ENCODE results near the gene PINLYP.

PINLYP gene

DNA sequence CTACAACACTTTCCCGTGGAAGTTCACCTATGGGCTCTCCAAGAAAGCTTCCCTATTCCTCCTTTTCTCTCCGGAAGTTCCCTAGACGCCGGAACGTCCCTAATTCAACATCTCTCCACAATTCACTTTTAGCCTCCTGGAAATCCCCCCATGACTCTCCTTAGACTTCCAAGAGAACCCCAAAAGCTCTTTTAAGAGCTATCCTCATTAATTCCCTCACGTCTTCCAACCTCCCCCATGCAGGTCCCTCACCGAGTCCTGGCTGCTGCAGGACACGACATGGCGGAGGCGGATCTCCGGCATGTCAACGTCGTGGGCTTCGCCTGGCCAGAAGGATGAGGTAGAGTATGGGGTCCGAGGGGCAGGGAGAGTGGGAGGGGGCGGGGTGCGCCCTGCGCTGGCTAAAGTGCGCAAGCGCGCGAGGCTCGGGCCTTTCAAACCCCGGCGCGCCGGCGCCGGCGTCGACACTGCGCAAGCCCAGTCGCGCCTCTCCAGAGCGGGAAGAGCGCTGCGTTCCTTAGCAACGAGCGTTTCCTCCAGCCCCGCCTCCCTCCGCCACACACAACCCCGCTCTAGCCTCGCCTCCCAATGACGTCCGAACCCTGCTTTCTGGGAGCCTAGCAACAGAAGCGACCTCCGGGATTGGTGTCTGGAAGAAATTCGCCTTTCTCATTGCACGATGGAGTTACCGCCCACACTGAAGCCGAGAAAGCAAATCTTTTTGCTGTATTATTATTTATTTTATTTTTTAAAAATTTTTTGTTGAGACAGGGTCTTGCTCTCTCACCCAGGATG lies at the start of gene PINLYP, which contains the start of gene XRCC1:
PINLYP (plus strand) TSS at position 646 of the 795 bp plus-strand sequence. CDS start 1,391 bp downstream, outside the sequence.
XRCC1 (minus strand) TSS at position 372 of the 795 bp plus-strand sequence; CDS start at position 303, 69 bp downstream.
- Histone ChIP-seq H4K20me1 (ENCODE audit: insufficient read depth) (no peaks in the 10 kb centered on the region), H3K27me3 (ENCODE audit: insufficient read depth, low read depth) (no peaks in the 10 kb centered on the region; the same call in 1 of the 2 replicates), H3K36me3 (ENCODE audit: insufficient read depth) (no peaks in the 10 kb centered on the region), H3K79me2 (ENCODE audit: insufficient read depth, low read depth) (peaks cover 4% of the 10 kb centered on the region; the same call in 1 of the 2 replicates), H3K27ac (peak within 1 kb of the TSS; percentile 70), H3K9ac (peak within 1 kb of the TSS; percentile 88), H3K4me1 (ENCODE audit: low read depth, poor library complexity, severe bottlenecking) (peaks cover 15% of the 10 kb centered on the region), H2AFZ (ENCODE audit: low read depth) (peak within 1 kb of the TSS; percentile 94), H3K4me3 (IDR thresholded peaks at IDR 0.05; ENCODE audit: insufficient read depth, low read depth, low read length) (peak within 1 kb of the TSS; percentile 82), H3K4me2 (peak within 1 kb of the TSS; percentile 84)
- TF ChIP-seq, protein P1, sequence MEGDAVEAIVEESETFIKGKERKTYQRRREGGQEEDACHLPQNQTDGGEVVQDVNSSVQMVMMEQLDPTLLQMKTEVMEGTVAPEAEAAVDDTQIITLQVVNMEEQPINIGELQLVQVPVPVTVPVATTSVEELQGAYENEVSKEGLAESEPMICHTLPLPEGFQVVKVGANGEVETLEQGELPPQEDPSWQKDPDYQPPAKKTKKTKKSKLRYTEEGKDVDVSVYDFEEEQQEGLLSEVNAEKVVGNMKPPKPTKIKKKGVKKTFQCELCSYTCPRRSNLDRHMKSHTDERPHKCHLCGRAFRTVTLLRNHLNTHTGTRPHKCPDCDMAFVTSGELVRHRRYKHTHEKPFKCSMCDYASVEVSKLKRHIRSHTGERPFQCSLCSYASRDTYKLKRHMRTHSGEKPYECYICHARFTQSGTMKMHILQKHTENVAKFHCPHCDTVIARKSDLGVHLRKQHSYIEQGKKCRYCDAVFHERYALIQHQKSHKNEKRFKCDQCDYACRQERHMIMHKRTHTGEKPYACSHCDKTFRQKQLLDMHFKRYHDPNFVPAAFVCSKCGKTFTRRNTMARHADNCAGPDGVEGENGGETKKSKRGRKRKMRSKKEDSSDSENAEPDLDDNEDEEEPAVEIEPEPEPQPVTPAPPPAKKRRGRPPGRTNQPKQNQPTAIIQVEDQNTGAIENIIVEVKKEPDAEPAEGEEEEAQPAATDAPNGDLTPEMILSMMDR (conservative IDR thresholded peaks at IDR 0.05; ENCODE audit: low read depth, low read length) = no peak; the same call in 1 of the 2 replicates

DNA sequence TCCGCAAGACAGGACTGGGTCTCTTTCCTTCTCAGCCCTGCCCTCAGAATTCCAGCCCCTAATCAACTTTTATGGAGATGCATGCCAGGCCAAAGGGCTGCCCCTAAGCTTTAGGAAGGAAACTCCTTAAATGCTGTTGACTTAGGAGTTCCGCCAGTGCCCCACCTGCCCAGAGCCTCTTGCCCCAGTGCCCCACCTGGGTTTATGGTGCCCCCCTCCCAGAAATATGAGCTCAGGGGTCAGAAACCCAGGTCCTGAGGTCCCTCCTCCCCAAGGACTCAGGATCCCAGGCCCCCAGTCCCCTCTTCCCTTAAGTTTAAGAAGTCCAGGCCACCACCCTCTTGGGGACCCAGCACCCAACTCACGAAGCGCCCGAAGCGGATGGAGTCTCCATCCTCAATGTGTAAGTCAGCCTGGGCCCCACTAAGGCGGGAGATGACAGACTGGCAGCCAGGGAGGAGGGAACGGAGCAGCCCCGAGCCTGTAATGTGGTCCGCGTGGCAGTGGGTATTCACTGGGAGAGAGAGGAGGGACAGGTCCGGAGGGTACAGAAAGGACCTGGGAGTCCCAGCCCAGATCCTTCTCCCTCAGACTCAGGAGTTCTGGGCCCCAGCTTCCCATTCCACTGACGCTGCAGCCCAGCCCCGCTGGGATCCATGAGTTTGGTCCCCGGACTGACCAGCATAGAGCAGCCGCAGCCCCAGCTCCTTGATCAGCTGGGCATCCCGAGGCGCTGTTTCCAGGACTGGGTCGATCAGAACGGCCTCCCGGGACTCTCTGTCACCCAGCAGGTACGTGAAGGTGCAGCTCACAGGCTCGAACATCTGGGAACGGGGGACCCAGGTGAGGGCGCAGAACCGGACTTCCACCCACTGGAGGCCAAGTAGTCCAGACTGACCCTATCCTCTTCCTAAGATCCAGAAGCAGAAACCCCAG lies 49.5 kb upstream of the PINLYP start:
- Histone ChIP-seq H3K36me3 (ENCODE audit: insufficient read depth) (no peaks in the 10 kb centered on the region), H4K20me1 (ENCODE audit: insufficient read depth) (no peaks in the 10 kb centered on the region), H3K27ac (no peak overlapping the region), H3K79me2 (ENCODE audit: insufficient read depth, low read depth) (no peaks in the 10 kb centered on the region), H3K4me1 (ENCODE audit: low read depth, poor library complexity, severe bottlenecking) (peaks cover 7% of the 10 kb centered on the region), H3K4me2 (peak overlapping the region; percentile 76), H2AFZ (ENCODE audit: low read depth) (peak overlapping the region; percentile 93; the same call in 1 of the 2 replicates), H3K9ac (peak overlapping the region; percentile 58; the same call in 1 of the 2 replicates), H3K27me3 (ENCODE audit: insufficient read depth, low read depth) (no peaks in the 10 kb centered on the region), H3K4me3 (IDR thresholded peaks at IDR 0.05; ENCODE audit: insufficient read depth, low read depth, low read length) (no peak overlapping the region)
- TF ChIP-seq, protein P1 (conservative IDR thresholded peaks at IDR 0.05; ENCODE audit: low read depth, low read length) = no peak

DNA sequence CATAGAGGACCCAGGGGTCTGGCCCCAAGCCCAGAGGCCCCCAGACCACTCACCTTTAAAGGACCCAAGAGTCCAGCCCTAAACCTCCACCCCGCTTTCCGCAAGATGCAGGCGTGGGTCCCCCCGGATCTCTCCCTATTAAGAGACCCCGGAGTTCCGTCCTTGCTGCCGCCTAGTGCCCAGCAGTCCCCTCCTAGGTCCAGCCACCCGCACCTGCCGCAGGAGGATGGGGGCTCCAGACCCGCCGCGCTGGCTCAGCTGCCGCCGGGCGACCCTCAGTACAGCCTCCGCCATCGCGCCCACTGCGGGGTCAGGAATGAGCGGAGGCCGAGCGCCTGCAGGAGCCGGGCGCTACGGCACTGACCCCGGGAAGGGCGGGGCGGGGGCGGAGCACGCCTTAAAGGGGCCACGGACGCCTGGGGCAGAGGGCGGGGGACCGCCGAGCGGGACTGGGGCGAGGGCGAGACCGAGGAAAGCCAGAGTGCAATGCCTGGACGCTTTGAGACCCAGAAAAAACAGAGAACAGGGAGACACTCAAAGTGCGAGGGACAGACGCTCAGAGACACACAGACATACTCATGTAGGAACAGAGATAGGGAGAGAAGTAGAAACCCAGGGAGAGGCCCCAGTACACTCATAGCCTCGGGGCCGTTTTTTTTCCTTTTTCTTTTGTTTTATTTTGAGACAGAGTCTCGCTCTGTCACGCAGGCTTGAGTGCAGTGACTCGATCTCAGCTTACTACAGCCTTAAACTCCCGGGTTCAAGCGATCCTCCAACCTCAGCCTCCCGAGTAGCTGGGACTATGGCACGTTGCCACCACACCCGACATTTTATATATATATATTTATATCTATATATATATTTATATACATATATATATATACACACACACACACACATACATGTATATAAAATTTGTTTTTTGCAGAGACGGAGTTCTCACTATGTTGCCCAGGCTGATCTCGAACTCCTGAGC lies 48.4 kb upstream of the PINLYP start, which contains the start of gene ETHE1:
ETHE1 (minus strand) TSS at position 318 of the 976 bp plus-strand sequence; CDS start at position 294, 24 bp downstream.
- no peaks in the 10 kb centered on the region for H4K20me1 ChIP-seq (ENCODE audit: insufficient read depth)
- TF ChIP-seq, protein P1 (conservative IDR thresholded peaks at IDR 0.05; ENCODE audit: low read depth, low read length) = no peak
- H2AFZ ChIP-seq (ENCODE audit: low read depth) = peak within 1 kb of the TSS; percentile 93
- no peak within 1 kb of the TSS for H3K27ac ChIP-seq
- H3K4me1 ChIP-seq (ENCODE audit: low read depth, poor library complexity, severe bottlenecking) = peaks cover 17% of the 10 kb centered on the region
- no peak within 1 kb of the TSS for H3K4me3 ChIP-seq (IDR thresholded peaks at IDR 0.05; ENCODE audit: insufficient read depth, low read depth, low read length)
- H3K9ac ChIP-seq = peak within 1 kb of the TSS; percentile 58; the same call in 1 of the 2 replicates
- no peaks in the 10 kb centered on the region for H3K36me3 ChIP-seq (ENCODE audit: insufficient read depth)
- no peaks in the 10 kb centered on the region for H3K27me3 ChIP-seq (ENCODE audit: insufficient read depth, low read depth)
- H3K4me2 ChIP-seq = peak within 1 kb of the TSS; percentile 76
- no peaks in the 10 kb centered on the region for H3K79me2 ChIP-seq (ENCODE audit: insufficient read depth, low read depth)

Measured in KMS-11 (cell line).